ENCODE data around the gene ENOX1. TPM values are rescaled to one million over a fixed set of nuclear protein-coding genes. Genes with fewer than 3 reads are reported as not detected.

The ENOX1 gene
- total RNA-seq, 1 donor from 2014 or later: 1.7 TPM

- Mint-ChIP-seq H3K4me1 (ENCODE audit: unreplicated experiment) (no peaks in the 10 kb centered on the region), H3K4me3 (ENCODE audit: unreplicated experiment) (no peak overlapping the region), H3K9me3 (ENCODE audit: unreplicated experiment) (no peaks in the 10 kb centered on the region), H3K36me3 (ENCODE audit: low read depth, unreplicated experiment) (no peaks in the 10 kb centered on the region), H3K27ac (ENCODE audit: unreplicated experiment) (no peak overlapping the region), H3K27me3 (ENCODE audit: unreplicated experiment) (no peaks in the 10 kb centered on the region)
- DNase-seq (ENCODE audit: low spot score): no peak
- TF ChIP-seq CTCF (IDR thresholded peaks at IDR 0.05; ENCODE audit: unreplicated experiment): no peak
These were observed 372.7 kb downstream of the ENOX1 start for GRCh38 chr13:43414111-43414510.

GRCh38 chr13:43411741-43412140, 375.0 kb downstream of the ENOX1 start:
- TF ChIP-seq CTCF (IDR thresholded peaks at IDR 0.05; ENCODE audit: unreplicated experiment): no peak
- H3K9me3 Mint-ChIP-seq (ENCODE audit: unreplicated experiment): no peaks in the 10 kb centered on the region
- no peak for DNase-seq (ENCODE audit: low spot score)
- H3K27me3 Mint-ChIP-seq (ENCODE audit: unreplicated experiment): no peaks in the 10 kb centered on the region
- no peaks in the 10 kb centered on the region for H3K4me1 Mint-ChIP-seq (ENCODE audit: unreplicated experiment)
- H3K4me3 Mint-ChIP-seq (ENCODE audit: unreplicated experiment): no peak overlapping the region
- H3K36me3 Mint-ChIP-seq (ENCODE audit: low read depth, unreplicated experiment): no peaks in the 10 kb centered on the region
- H3K27ac Mint-ChIP-seq (ENCODE audit: unreplicated experiment): no peak overlapping the region

- Mint-ChIP-seq H3K4me3 (ENCODE audit: unreplicated experiment) (no peak overlapping the region), H3K27ac (ENCODE audit: unreplicated experiment) (no peak overlapping the region), H3K9me3 (ENCODE audit: unreplicated experiment) (no peaks in the 10 kb centered on the region), H3K4me1 (ENCODE audit: unreplicated experiment) (no peaks in the 10 kb centered on the region), H3K27me3 (ENCODE audit: unreplicated experiment) (no peaks in the 10 kb centered on the region), H3K36me3 (ENCODE audit: low read depth, unreplicated experiment) (no peaks in the 10 kb centered on the region)
- no peak for DNase-seq (ENCODE audit: low spot score)
- no peak for TF ChIP-seq CTCF (IDR thresholded peaks at IDR 0.05; ENCODE audit: unreplicated experiment)
These were observed 375.6 kb downstream of the ENOX1 start for GRCh38 chr13:43411211-43411610.

GRCh38 chr13:43408274-43408673, 378.5 kb downstream of the ENOX1 start:
- TF ChIP-seq CTCF (IDR thresholded peaks at IDR 0.05; ENCODE audit: unreplicated experiment): no peak
- H3K27me3 Mint-ChIP-seq (ENCODE audit: unreplicated experiment): no peaks in the 10 kb centered on the region
- H3K9me3 Mint-ChIP-seq (ENCODE audit: unreplicated experiment): no peaks in the 10 kb centered on the region
- DNase-seq (ENCODE audit: low spot score): no peak
- no peak overlapping the region for H3K4me3 Mint-ChIP-seq (ENCODE audit: unreplicated experiment)
- no peaks in the 10 kb centered on the region for H3K36me3 Mint-ChIP-seq (ENCODE audit: low read depth, unreplicated experiment)
- peaks cover 3% of the 10 kb centered on the region for H3K4me1 Mint-ChIP-seq (ENCODE audit: unreplicated experiment)
- no peak overlapping the region for H3K27ac Mint-ChIP-seq (ENCODE audit: unreplicated experiment)

- H3K4me1 Mint-ChIP-seq (ENCODE audit: unreplicated experiment): peaks cover 3% of the 10 kb centered on the region
- no peak overlapping the region for H3K27ac Mint-ChIP-seq (ENCODE audit: unreplicated experiment)
- H3K9me3 Mint-ChIP-seq (ENCODE audit: unreplicated experiment): no peaks in the 10 kb centered on the region
- no peaks in the 10 kb centered on the region for H3K27me3 Mint-ChIP-seq (ENCODE audit: unreplicated experiment)
- H3K36me3 Mint-ChIP-seq (ENCODE audit: low read depth, unreplicated experiment): no peaks in the 10 kb centered on the region
- TF ChIP-seq CTCF (IDR thresholded peaks at IDR 0.05; ENCODE audit: unreplicated experiment): no peak
- DNase-seq (ENCODE audit: low spot score): no peak
- H3K4me3 Mint-ChIP-seq (ENCODE audit: unreplicated experiment): no peak overlapping the region
These were observed 379.7 kb downstream of the ENOX1 start for GRCh38 chr13:43407023-43407581.
